ENCODE data around the gene TM7SF2. TPM values are rescaled to one million over a fixed set of nuclear protein-coding genes. Genes with fewer than 3 reads are reported as not detected.

Gene TM7SF2
- total RNA-seq, 1 experiment from 2014 or later = 63.8 TPM

GRCh38 chr11:65089621-65090020 is 22.1 kb upstream of the TM7SF2 start:
- H3K4me3 Mint-ChIP-seq = no peak overlapping the region
- H3K27ac Mint-ChIP-seq = no peak overlapping the region
- H3K27me3 Mint-ChIP-seq (ENCODE audit: low read depth) = no peaks in the 10 kb centered on the region
- H3K9me3 Mint-ChIP-seq = no peaks in the 10 kb centered on the region
- H3K36me3 Mint-ChIP-seq = peaks cover 3% of the 10 kb centered on the region
- CTCF ChIA-PET = interaction anchor here (1.4 to 2.7 kb wide), 4 partner anchors 12 to 241 kb away, joined by 4 to 11 read pairs (median 7); partner anchors contain the start of gene ARL2
- 0 out of 2 replicates have a peak, but pooled peaks cover 4% of the 10 kb centered on the region for H3K4me1 Mint-ChIP-seq
- DNase-seq (ENCODE audit: low spot score) (no peak), ATAC-seq (no peak)
- no peak for TF ChIP-seq ZNF532 (CRISPR knock-in tag; IDR thresholded peaks at IDR 0.05; ENCODE audit: borderline replicate concordance)
- TF ChIP-seq ZNF416 (CRISPR knock-in tag; IDR thresholded peaks at IDR 0.05) = no peak
- TF ChIP-seq FOXJ3 (CRISPR knock-in tag; IDR thresholded peaks at IDR 0.05; ENCODE audit: borderline replicate concordance) = no peak
- TF ChIP-seq CREB1 (CRISPR knock-in tag; IDR thresholded peaks at IDR 0.05) = no peak
- no peak for TF ChIP-seq NR3C1 (CRISPR knock-in tag; conservative IDR thresholded peaks at IDR 0.05; ENCODE audit: low read depth)
- TF ChIP-seq IRF2 (CRISPR knock-in tag; IDR thresholded peaks at IDR 0.05; ENCODE audit: borderline replicate concordance, low read depth) = no peak
- TF ChIP-seq NR1H2 (CRISPR knock-in tag; IDR thresholded peaks at IDR 0.05) = no peak
- no peak for TF ChIP-seq TCF7 (CRISPR knock-in tag; IDR thresholded peaks at IDR 0.05; ENCODE audit: low read depth)
- TF ChIP-seq GTF2I (CRISPR knock-in tag; conservative IDR thresholded peaks at IDR 0.05) = no peak
- TF ChIP-seq ZNF232 (CRISPR knock-in tag; IDR thresholded peaks at IDR 0.05) = no peak
- no peak for TF ChIP-seq ZNF317 (CRISPR knock-in tag; IDR thresholded peaks at IDR 0.05; ENCODE audit: borderline replicate concordance, low read depth)
- TF ChIP-seq NFYB (CRISPR knock-in tag; conservative IDR thresholded peaks at IDR 0.05; ENCODE audit: low read depth) = no peak
- TF ChIP-seq JAZF1 (CRISPR knock-in tag; IDR thresholded peaks at IDR 0.05) = no peak
- TF ChIP-seq, protein P1, sequence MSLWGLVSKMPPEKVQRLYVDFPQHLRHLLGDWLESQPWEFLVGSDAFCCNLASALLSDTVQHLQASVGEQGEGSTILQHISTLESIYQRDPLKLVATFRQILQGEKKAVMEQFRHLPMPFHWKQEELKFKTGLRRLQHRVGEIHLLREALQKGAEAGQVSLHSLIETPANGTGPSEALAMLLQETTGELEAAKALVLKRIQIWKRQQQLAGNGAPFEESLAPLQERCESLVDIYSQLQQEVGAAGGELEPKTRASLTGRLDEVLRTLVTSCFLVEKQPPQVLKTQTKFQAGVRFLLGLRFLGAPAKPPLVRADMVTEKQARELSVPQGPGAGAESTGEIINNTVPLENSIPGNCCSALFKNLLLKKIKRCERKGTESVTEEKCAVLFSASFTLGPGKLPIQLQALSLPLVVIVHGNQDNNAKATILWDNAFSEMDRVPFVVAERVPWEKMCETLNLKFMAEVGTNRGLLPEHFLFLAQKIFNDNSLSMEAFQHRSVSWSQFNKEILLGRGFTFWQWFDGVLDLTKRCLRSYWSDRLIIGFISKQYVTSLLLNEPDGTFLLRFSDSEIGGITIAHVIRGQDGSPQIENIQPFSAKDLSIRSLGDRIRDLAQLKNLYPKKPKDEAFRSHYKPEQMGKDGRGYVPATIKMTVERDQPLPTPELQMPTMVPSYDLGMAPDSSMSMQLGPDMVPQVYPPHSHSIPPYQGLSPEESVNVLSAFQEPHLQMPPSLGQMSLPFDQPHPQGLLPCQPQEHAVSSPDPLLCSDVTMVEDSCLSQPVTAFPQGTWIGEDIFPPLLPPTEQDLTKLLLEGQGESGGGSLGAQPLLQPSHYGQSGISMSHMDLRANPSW (CRISPR knock-in tag; conservative IDR thresholded peaks at IDR 0.05; ENCODE audit: low read depth) = no peak
- TF ChIP-seq AFF4 (CRISPR knock-in tag; IDR thresholded peaks at IDR 0.05; ENCODE audit: borderline replicate concordance) = no peak
- TF ChIP-seq, protein P2, sequence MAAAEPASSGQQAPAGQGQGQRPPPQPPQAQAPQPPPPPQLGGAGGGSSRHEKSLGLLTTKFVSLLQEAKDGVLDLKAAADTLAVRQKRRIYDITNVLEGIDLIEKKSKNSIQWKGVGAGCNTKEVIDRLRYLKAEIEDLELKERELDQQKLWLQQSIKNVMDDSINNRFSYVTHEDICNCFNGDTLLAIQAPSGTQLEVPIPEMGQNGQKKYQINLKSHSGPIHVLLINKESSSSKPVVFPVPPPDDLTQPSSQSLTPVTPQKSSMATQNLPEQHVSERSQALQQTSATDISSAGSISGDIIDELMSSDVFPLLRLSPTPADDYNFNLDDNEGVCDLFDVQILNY (CRISPR knock-in tag; IDR thresholded peaks at IDR 0.05) = no peak
- TF ChIP-seq RORB (CRISPR knock-in tag; IDR thresholded peaks at IDR 0.05) = no peak
- no peak for TF ChIP-seq NFATC4 (CRISPR knock-in tag; IDR thresholded peaks at IDR 0.05)
- no peak for TF ChIP-seq FOXK1 (CRISPR knock-in tag; IDR thresholded peaks at IDR 0.05)
- no peak for TF ChIP-seq IRF1 (CRISPR knock-in tag; IDR thresholded peaks at IDR 0.05)
- POLR2A ChIA-PET = interaction anchor here (0.6 kb wide), 1 partner anchor 60 kb away, joined by 3 read pairs; no protein-coding TSS in a partner anchor
